HEK293 (cell line): Measurements from ENCODE around the gene SPATA1.

Experiments used
- CTCF ChIP-seq: fragments of 450-650 bp; formaldehyde crosslinking; IDR thresholded peaks from 2 replicates; pipeline ENCODE4 v1.5.1; 2016; ENCODE audit warnings: missing biosample characterization, missing genetic modification characterization
- ELK4 ChIP-seq: IDR thresholded peaks from 2 replicates; pipeline ENCODE4 v1.6.1; 2011; ENCODE audit warnings: mild to moderate bottlenecking, low read depth, low read length, borderline replicate concordance
- HIC1 ChIP-seq: fragments of 450-650 bp; formaldehyde crosslinking; IDR thresholded peaks from 2 replicates; pipeline ENCODE4 v1.5.1; 2016; ENCODE audit warnings: missing biosample characterization, missing genetic modification characterization
- KLF9 ChIP-seq: fragments of 450-650 bp; formaldehyde crosslinking; IDR thresholded peaks from 2 replicates; pipeline ENCODE4 v1.5.1; 2016; ENCODE audit warnings: missing biosample characterization, missing genetic modification characterization, low read depth
- MEIS1 ChIP-seq: sonication (generic); formaldehyde crosslinking; IDR thresholded peaks from 2 replicates; pipeline ENCODE4 v1.8.1; 2022; ENCODE audit warnings: missing genetic modification reagents, mild to moderate bottlenecking, borderline replicate concordance
- OVOL3 ChIP-seq: fragments of 450-650 bp; formaldehyde crosslinking; IDR thresholded peaks from 2 replicates; pipeline ENCODE4 v1.5.1; 2016; ENCODE audit warnings: missing biosample characterization, missing genetic modification characterization
- PRDM4 ChIP-seq: fragments of 450-650 bp; formaldehyde crosslinking; IDR thresholded peaks from 2 replicates; pipeline ENCODE4 v1.5.1; 2017; ENCODE audit warnings: missing biosample characterization, missing genetic modification characterization
- PRDM6 ChIP-seq: fragments of 450-650 bp; formaldehyde crosslinking; IDR thresholded peaks from 2 replicates; pipeline ENCODE4 v1.5.1; 2017; ENCODE audit warnings: missing biosample characterization, missing genetic modification characterization
- SP7 ChIP-seq: fragments of 450-650 bp; formaldehyde crosslinking; IDR thresholded peaks from 2 replicates; pipeline ENCODE4 v1.5.1; 2016; ENCODE audit warnings: missing biosample characterization, missing genetic modification characterization
- ZBTB10 ChIP-seq: fragments of 450-650 bp; formaldehyde crosslinking; IDR thresholded peaks from 2 replicates; pipeline ENCODE4 v1.5.1; 2016; ENCODE audit warnings: missing biosample characterization, missing genetic modification characterization
- ZBTB6 ChIP-seq: fragments of 450-650 bp; formaldehyde crosslinking; IDR thresholded peaks from 2 replicates; pipeline ENCODE4 v1.5.1; 2017; ENCODE audit warnings: missing biosample characterization, missing genetic modification characterization
- ZFP69B ChIP-seq: fragments of 450-650 bp; formaldehyde crosslinking; IDR thresholded peaks from 2 replicates; pipeline ENCODE4 v1.5.1; 2016; ENCODE audit warnings: missing biosample characterization, missing genetic modification characterization
- ZIC2 ChIP-seq: fragments of 450-650 bp; formaldehyde crosslinking; IDR thresholded peaks from 2 replicates; pipeline ENCODE4 v1.5.1; 2016; ENCODE audit warnings: missing biosample characterization, missing genetic modification characterization
- ZNF146 ChIP-seq: fragments of 450-650 bp; formaldehyde crosslinking; IDR thresholded peaks from 2 replicates; pipeline ENCODE4 v1.5.1; 2016; ENCODE audit warnings: missing biosample characterization, missing genetic modification characterization
- ZNF16 ChIP-seq: fragments of 450-650 bp; formaldehyde crosslinking; IDR thresholded peaks from 2 replicates; pipeline ENCODE4 v1.5.1; 2016; ENCODE audit warnings: low read depth, missing biosample characterization, missing genetic modification characterization
- ZNF174 ChIP-seq: fragments of 450-650 bp; formaldehyde crosslinking; IDR thresholded peaks from 2 replicates; pipeline ENCODE4 v1.5.0; 2017; ENCODE audit warnings: missing biosample characterization, mild to moderate bottlenecking, missing genetic modification characterization
- ZNF248 ChIP-seq: fragments of 450-650 bp; formaldehyde crosslinking; IDR thresholded peaks from 2 replicates; pipeline ENCODE4 v1.5.1; 2017; ENCODE audit warnings: missing biosample characterization, missing genetic modification characterization
- ZNF274 ChIP-seq, 2 experiments: fragments of 200-500 bp in 1 of 2; fragments of 450-650 bp in 1 of 2; sonication (Bioruptor generic) in 1 of 2; formaldehyde crosslinking in 1 of 2; IDR thresholded peaks; 2 replicates each; pipeline versions ENCODE4 v1.5.1 to v1.6.1; 2014 to 2016; ENCODE audit warnings: borderline replicate concordance in 1 of 2, inconsistent platforms in 1 of 2, low read length in 1 of 2, missing biosample characterization in 1 of 2, missing genetic modification characterization in 1 of 2
- ZNF530 ChIP-seq: fragments of 450-650 bp; formaldehyde crosslinking; IDR thresholded peaks from 2 replicates; pipeline ENCODE4 v1.5.1; 2016; ENCODE audit warnings: low read depth, missing biosample characterization, missing genetic modification characterization
- ZNF544 ChIP-seq: fragments of 450-650 bp; formaldehyde crosslinking; IDR thresholded peaks from 2 replicates; pipeline ENCODE4 v1.5.0; 2017; ENCODE audit warnings: missing biosample characterization, missing genetic modification characterization
- ZNF548 ChIP-seq: fragments of 450-650 bp; formaldehyde crosslinking; IDR thresholded peaks from 2 replicates; pipeline ENCODE4 v1.5.1; 2016; ENCODE audit warnings: missing biosample characterization, missing genetic modification characterization
- ZNF549 ChIP-seq: fragments of 450-650 bp; IDR thresholded peaks from 2 replicates; pipeline ENCODE4 v1.5.1; 2018; ENCODE audit warnings: missing biosample characterization, missing genetic modification characterization, mild to moderate bottlenecking, inconsistent platforms, moderate library complexity
- ZNF596 ChIP-seq: fragments of 450-650 bp; IDR thresholded peaks from 2 replicates; pipeline ENCODE4 v1.5.0; 2018; ENCODE audit warnings: missing biosample characterization, mild to moderate bottlenecking, missing genetic modification characterization, moderate library complexity
- ZNF623 ChIP-seq: fragments of 450-650 bp; formaldehyde crosslinking; IDR thresholded peaks from 2 replicates; pipeline ENCODE4 v1.5.1; 2016; ENCODE audit warnings: missing biosample characterization, missing genetic modification characterization
- ZNF660 ChIP-seq: fragments of 450-650 bp; IDR thresholded peaks from 2 replicates; pipeline ENCODE4 v1.5.1; 2018; ENCODE audit warnings: missing biosample characterization, mild to moderate bottlenecking, missing genetic modification characterization
- ZNF677 ChIP-seq: fragments of 450-650 bp; IDR thresholded peaks from 2 replicates; pipeline ENCODE4 v1.5.0; 2018; ENCODE audit warnings: missing biosample characterization, mild to moderate bottlenecking, missing genetic modification characterization, moderate library complexity
- ZNF707 ChIP-seq: fragments of 450-650 bp; formaldehyde crosslinking; IDR thresholded peaks from 2 replicates; pipeline ENCODE4 v1.5.1; 2016; ENCODE audit warnings: missing biosample characterization, missing genetic modification characterization
- ZNF776 ChIP-seq: fragments of 450-650 bp; formaldehyde crosslinking; IDR thresholded peaks from 2 replicates; pipeline ENCODE4 v1.5.0; 2017; ENCODE audit warnings: missing biosample characterization, missing genetic modification characterization, borderline replicate concordance

SPATA1 gene

GRCh38 chr1:84510668-84511067, 4.5 kb downstream of the SPATA1 start (continued):
- no peak for TF ChIP-seq HIC1 (tag by site-specific recombination)
- peak; percentile 59 for TF ChIP-seq PRDM6
- TF ChIP-seq ZFP69B (tag by site-specific recombination): peak; percentile 36; the same call in 1 of the 2 replicates
- TF ChIP-seq MEIS1 (CRISPR knock-in tag): no peak
- TF ChIP-seq ZIC2: no peak
- no peak for TF ChIP-seq ZNF623
- TF ChIP-seq OVOL3: peak; percentile 68; the same call in 1 of the 2 replicates
- TF ChIP-seq ZNF707 (tag by site-specific recombination): no peak
- no peak for TF ChIP-seq ZNF677 (tag by site-specific recombination)
- TF ChIP-seq ZNF16: no peak
- TF ChIP-seq ZNF248 (tag by site-specific recombination): no peak
- no peak for TF ChIP-seq CTCF (tag by site-specific recombination)
- TF ChIP-seq PRDM4 (tag by site-specific recombination): peak; percentile 72
- peak; percentile 60; the same call in 1 of the 2 replicates for TF ChIP-seq ZNF549
- no peak for TF ChIP-seq ZBTB6 (tag by site-specific recombination)
- TF ChIP-seq ZNF146 (tag by site-specific recombination): no peak
- TF ChIP-seq ZNF544 (tag by site-specific recombination): no peak
- TF ChIP-seq ZNF548 (tag by site-specific recombination): no peak
- no peak for TF ChIP-seq ZNF776
- no peak for TF ChIP-seq KLF9 (tag by site-specific recombination)
- no peak for TF ChIP-seq ZBTB10 (tag by site-specific recombination)
- TF ChIP-seq ZNF274 (IDR thresholded peaks at IDR 0.05; ENCODE audit: low read length): no peak
- no peak for TF ChIP-seq ZNF274 (tag by site-specific recombination; IDR thresholded peaks at IDR 0.05; ENCODE audit: borderline replicate concordance)
- no peak for TF ChIP-seq SP7 (tag by site-specific recombination)
- TF ChIP-seq ZNF596: no peak
- no peak for TF ChIP-seq ZNF174 (tag by site-specific recombination)
- TF ChIP-seq ELK4: no peak
- no peak for TF ChIP-seq ZNF660
- TF ChIP-seq ZNF530: no peak
